Measurements from ENCODE around the gene CAPZB. TPM values are rescaled to one million over a fixed set of nuclear protein-coding genes. Genes with fewer than 3 reads are reported as not detected.
A peak's percentile ranks its signal among the peaks of the same experiment; 100 is the strongest.

Gene CAPZB
- total RNA-seq, 4 donors from 2014 or later = 84.7 to 124 (median 103) TPM

GRCh38 chr1:19441048-19441780, 44.1 kb downstream of the CAPZB start:
- intact Hi-C loops (cut with DNase I; ENCODE audit: low total_unique reads) = no loop called here
- 78 to 81% methylated on average over 11 of the region's 11 CpGs for WGBS, 2 donors
- H3K4me3 ChIP-seq (ENCODE audit: low read depth, poor library complexity, severe bottlenecking) = no peak overlapping the region
- TF ChIP-seq, protein P1, sequence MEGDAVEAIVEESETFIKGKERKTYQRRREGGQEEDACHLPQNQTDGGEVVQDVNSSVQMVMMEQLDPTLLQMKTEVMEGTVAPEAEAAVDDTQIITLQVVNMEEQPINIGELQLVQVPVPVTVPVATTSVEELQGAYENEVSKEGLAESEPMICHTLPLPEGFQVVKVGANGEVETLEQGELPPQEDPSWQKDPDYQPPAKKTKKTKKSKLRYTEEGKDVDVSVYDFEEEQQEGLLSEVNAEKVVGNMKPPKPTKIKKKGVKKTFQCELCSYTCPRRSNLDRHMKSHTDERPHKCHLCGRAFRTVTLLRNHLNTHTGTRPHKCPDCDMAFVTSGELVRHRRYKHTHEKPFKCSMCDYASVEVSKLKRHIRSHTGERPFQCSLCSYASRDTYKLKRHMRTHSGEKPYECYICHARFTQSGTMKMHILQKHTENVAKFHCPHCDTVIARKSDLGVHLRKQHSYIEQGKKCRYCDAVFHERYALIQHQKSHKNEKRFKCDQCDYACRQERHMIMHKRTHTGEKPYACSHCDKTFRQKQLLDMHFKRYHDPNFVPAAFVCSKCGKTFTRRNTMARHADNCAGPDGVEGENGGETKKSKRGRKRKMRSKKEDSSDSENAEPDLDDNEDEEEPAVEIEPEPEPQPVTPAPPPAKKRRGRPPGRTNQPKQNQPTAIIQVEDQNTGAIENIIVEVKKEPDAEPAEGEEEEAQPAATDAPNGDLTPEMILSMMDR (IDR thresholded peaks at IDR 0.05) = no peak
- no peak for TF ChIP-seq POLR2A (IDR thresholded peaks at IDR 0.05)
- DNase-seq (ENCODE audit: low spot score in 2 of 2) = no peak

DNA sequence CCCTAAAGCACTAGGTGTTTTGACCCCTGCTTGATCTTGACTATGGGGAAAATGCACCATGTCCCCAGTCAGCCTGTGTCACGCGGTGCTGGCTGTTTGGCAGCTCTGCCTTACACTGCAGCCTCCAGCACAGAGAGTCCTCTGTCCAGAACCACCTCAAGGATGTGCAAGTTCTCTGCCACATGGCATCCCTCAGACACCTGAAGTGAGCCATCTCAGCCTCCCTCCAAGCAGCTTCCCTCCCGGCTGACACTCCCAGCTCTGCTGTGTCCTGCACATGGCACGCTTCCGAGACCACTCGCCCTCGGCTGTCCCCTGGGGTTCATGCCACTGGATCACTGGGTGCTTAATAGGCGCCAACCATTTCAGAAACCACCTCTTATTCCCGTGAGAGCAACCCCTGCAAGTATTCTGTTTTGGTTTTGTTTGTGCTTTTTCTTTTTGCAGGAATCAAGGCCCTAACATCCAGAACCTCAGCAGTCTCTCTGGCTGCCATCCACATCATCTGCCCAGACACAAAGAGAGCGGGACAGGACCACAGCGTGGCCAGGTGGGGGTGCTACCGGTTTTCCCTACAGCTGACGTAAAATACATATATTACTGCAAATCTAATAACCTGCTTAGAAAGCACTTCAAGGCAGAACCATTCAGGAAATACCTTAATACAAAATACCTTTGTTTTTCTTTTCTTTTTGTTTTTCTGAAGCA, 45.7 kb downstream of the CAPZB start:
- H3K4me3 ChIP-seq (ENCODE audit: low read depth, poor library complexity, severe bottlenecking) = no peak overlapping the region
- peak in 1 of 2 donors; percentile 87 for DNase-seq (ENCODE audit: low spot score in 2 of 2)
- WGBS, 2 donors = 44 to 48% methylated on average over 13 of the region's 13 CpGs
- intact Hi-C loops (cut with DNase I; ENCODE audit: low total_unique reads) = no loop called here
- TF ChIP-seq, protein P1 (IDR thresholded peaks at IDR 0.05) = no peak
- TF ChIP-seq POLR2A (IDR thresholded peaks at IDR 0.05) = no peak

DNA sequence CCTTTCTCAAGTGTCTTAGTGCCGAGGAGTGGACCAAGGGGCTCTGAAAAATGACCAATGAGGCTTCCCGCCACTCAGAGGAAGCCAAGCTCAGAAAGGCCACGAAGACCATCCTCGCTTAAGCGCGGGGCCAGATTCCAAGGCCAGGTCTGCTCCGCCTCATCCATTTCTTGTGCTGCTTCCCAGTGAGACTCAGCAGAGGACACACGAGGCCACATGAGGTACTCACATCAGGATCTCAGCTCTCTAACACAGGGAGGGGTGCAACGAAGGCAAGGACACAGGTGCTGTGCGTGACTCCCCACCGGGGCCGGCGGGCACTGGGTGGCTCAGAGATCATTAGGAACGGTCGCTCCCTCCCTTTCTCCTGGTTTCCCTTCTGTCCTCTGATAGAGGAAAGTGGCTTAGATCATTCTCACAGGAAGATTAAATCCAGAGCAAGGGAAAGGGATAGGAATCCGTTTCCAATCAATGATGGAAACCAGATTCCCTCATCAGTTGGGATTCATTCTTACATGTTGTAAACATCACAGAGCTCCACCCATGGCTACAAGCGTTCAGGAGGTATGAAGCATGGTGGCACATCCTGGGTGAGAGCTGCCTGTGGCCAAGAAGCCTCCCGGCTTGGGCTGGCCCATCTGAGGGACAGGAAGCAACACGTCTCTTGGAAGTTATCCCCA, 46.7 kb downstream of the CAPZB start:
- no peak overlapping the region for H3K4me3 ChIP-seq (ENCODE audit: low read depth, poor library complexity, severe bottlenecking)
- TF ChIP-seq, protein P1 (IDR thresholded peaks at IDR 0.05) = no peak
- no peak for TF ChIP-seq POLR2A (IDR thresholded peaks at IDR 0.05)
- intact Hi-C loops (cut with DNase I; ENCODE audit: low total_unique reads) = no loop called here
- 37 to 57% methylated on average over 19 of the region's 19 CpGs for WGBS, 2 donors
- no peak for DNase-seq (ENCODE audit: low spot score in 2 of 2)

DNA sequence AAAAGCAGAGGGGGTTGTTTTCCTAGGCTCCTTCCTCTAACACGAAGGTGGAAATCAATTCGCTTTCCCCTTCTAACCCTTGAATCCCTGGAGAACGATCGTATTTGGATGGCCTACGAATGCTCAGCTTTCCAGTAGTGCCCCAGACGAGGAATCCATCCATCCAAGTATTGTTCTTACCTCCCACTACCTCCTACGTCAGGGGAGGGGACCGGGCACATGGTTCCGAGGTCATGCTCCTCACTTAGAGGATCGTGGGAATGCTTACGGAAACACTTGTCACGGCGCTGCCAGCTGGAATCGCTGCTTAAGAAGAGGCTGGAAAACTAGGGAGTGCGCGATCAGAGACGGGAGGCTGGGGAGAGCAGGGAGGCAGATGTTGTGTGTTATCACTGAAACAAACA, 47.4 kb downstream of the CAPZB start:
- TF ChIP-seq POLR2A (IDR thresholded peaks at IDR 0.05) = no peak
- TF ChIP-seq, protein P1 (IDR thresholded peaks at IDR 0.05) = no peak
- no peak overlapping the region for H3K4me3 ChIP-seq (ENCODE audit: low read depth, poor library complexity, severe bottlenecking)
- peak in 1 of 2 donors; percentile 94 for DNase-seq (ENCODE audit: low spot score in 2 of 2)
- intact Hi-C loops (cut with DNase I; ENCODE audit: low total_unique reads) = no loop called here
- 35 to 61% methylated on average over 17 of the region's 17 CpGs for WGBS, 2 donors

GRCh38 chr1:19436716-19437476, 48.4 kb downstream of the CAPZB start:
- WGBS, 2 donors = 36 to 44% methylated on average over 8 of the region's 8 CpGs
- intact Hi-C loops (cut with DNase I; ENCODE audit: low total_unique reads) = no loop called here
- DNase-seq (ENCODE audit: low spot score in 2 of 2) = peak; percentile 87 to 96
- TF ChIP-seq, protein P1 (IDR thresholded peaks at IDR 0.05) = no peak
- TF ChIP-seq POLR2A (IDR thresholded peaks at IDR 0.05) = no peak
- no peak overlapping the region for H3K4me3 ChIP-seq (ENCODE audit: low read depth, poor library complexity, severe bottlenecking)

Data from lower leg skin (tissue), 4 donors.